ENCODE results near the gene MCTP1. TPM values are rescaled to one million over a fixed set of nuclear protein-coding genes. Genes with fewer than 3 reads are reported as not detected.

The MCTP1 gene
- total RNA-seq, 2 donors from 2014 or later: 6.6 to 11.2 TPM

DNA sequence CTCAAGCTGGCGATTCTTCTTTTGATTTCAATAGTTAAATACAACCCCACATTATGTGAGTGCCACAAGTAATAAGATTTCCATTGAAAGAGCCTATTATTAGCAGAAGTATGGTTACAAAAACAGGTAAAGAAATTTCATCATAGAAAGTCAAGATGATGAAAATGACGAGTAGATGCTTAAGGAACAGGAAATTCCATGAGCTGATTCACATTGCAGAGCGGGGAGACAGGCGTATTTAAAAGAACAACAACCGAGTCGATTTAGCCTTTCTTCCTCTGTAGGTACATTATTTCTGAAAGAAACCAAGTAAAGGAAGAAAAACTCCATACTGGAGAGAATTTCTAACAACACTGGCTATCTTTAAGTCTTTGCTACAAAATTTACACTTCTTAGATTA lies 356.0 kb downstream of the MCTP1 start:
- Mint-ChIP-seq H3K4me1 (ENCODE audit: low read depth in 2 of 2) (no peaks in the 10 kb centered on the region), H3K27ac (no peak overlapping the region), H3K9me3 (no peaks in the 10 kb centered on the region), H3K27me3 (peaks cover 4 to 6% of the 10 kb centered on the region in 2 donors), H3K36me3 (no peaks in the 10 kb centered on the region), H3K4me3 (no peak overlapping the region)
- DNase-seq (ENCODE audit: low spot score) (no peak), ATAC-seq (no peak)

DNA sequence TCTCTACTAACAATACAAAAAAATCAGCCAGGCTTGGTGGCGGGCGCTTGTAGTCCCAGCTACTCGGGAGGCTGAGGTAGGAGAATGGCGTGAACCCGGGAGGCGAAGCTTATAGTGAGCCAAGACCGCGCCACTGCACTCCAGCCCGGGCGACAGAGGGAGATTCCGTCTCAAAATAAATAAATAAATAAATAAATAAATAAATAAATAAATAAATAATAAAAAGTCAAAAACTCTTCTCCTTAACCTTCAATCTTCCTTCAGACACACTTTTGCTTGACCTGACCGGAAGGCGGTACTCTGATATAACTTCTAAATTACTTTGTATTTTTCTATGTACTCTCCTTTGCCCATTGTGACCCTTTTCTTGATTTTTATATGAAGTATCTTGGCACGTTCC lies 364.3 kb downstream of the MCTP1 start:
- Mint-ChIP-seq H3K36me3 (no peaks in the 10 kb centered on the region), H3K4me3 (no peak overlapping the region), H3K9me3 (no peaks in the 10 kb centered on the region), H3K27ac (no peak overlapping the region), H3K4me1 (ENCODE audit: low read depth in 2 of 2) (no peaks in the 10 kb centered on the region), H3K27me3 (peaks cover 0 to 13% of the 10 kb centered on the region in 2 donors)
- ATAC-seq: no peak
- no peak for DNase-seq (ENCODE audit: low spot score)

GRCh38 chr5:94916619-94917018 lies 368.3 kb downstream of the MCTP1 start:
- no peaks in the 10 kb centered on the region for H3K9me3 Mint-ChIP-seq
- no peak overlapping the region for H3K4me3 Mint-ChIP-seq
- ATAC-seq: no peak

DNA sequence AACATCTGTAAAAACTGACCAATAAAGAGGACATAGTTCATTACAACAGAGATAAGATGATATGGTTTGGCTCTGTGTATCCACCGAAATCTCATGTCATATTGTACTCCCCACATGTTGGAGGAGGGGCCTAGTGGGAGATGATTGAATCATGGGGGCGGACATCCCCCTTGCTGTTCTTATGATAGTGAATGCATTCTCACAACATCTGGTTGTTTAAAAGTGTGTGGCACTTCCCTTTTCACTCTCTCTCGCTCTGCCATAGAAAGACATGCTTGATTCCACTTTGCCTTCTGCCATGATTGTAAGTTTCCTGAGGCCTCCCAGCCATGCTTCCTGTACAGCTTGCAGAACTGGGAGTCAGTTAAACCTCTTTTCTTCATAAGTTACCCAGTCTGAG lies 373.6 kb downstream of the MCTP1 start:
- H3K27ac Mint-ChIP-seq: no peak overlapping the region
- H3K4me1 Mint-ChIP-seq (ENCODE audit: low read depth in 2 of 2): no peaks in the 10 kb centered on the region
- H3K36me3 Mint-ChIP-seq: no peaks in the 10 kb centered on the region
- no peaks in the 10 kb centered on the region for H3K9me3 Mint-ChIP-seq
- peaks cover 3 to 6% of the 10 kb centered on the region in 2 donors for H3K27me3 Mint-ChIP-seq
- no peak overlapping the region for H3K4me3 Mint-ChIP-seq
- DNase-seq (ENCODE audit: low spot score): no peak
- no peak for ATAC-seq

More at GRCh38 chr5:94916619-94917018, 368.3 kb downstream of the MCTP1 start:
- Mint-ChIP-seq H3K4me1 (ENCODE audit: low read depth in 2 of 2) (no peaks in the 10 kb centered on the region), H3K27me3 (peaks cover 3 to 11% of the 10 kb centered on the region in 2 donors), H3K27ac (no peak overlapping the region), H3K36me3 (no peaks in the 10 kb centered on the region)
- DNase-seq (ENCODE audit: low spot score): no peak

GRCh38 chr5:94910721-94911120 lies 374.2 kb downstream of the MCTP1 start:
- Mint-ChIP-seq H3K4me3 (no peak overlapping the region), H3K27me3 (peaks cover under 1 to 3% of the 10 kb centered on the region in 2 donors), H3K9me3 (no peaks in the 10 kb centered on the region), H3K27ac (no peak overlapping the region), H3K4me1 (ENCODE audit: low read depth in 2 of 2) (no peaks in the 10 kb centered on the region), H3K36me3 (no peaks in the 10 kb centered on the region)
- ATAC-seq (no peak), DNase-seq (ENCODE audit: low spot score) (no peak)

GRCh38 chr5:94908889-94909480 lies 375.9 kb downstream of the MCTP1 start:
- Mint-ChIP-seq H3K9me3 (no peaks in the 10 kb centered on the region), H3K27me3 (no peaks in the 10 kb centered on the region), H3K27ac (no peak overlapping the region), H3K4me3 (no peak overlapping the region), H3K36me3 (no peaks in the 10 kb centered on the region), H3K4me1 (ENCODE audit: low read depth in 2 of 2) (no peaks in the 10 kb centered on the region)
- DNase-seq (ENCODE audit: low spot score) (no peak), ATAC-seq (no peak)

- ATAC-seq (no peak), DNase-seq (ENCODE audit: low spot score) (no peak)
- no peaks in the 10 kb centered on the region for H3K36me3 Mint-ChIP-seq
- no peak overlapping the region for H3K4me3 Mint-ChIP-seq
- H3K27ac Mint-ChIP-seq: no peak overlapping the region
- no peaks in the 10 kb centered on the region for H3K4me1 Mint-ChIP-seq (ENCODE audit: low read depth in 2 of 2)
- H3K27me3 Mint-ChIP-seq: no peaks in the 10 kb centered on the region
- no peaks in the 10 kb centered on the region for H3K9me3 Mint-ChIP-seq
Observed at GRCh38 chr5:94906750-94907149, 378.1 kb downstream of the MCTP1 start.

DNA sequence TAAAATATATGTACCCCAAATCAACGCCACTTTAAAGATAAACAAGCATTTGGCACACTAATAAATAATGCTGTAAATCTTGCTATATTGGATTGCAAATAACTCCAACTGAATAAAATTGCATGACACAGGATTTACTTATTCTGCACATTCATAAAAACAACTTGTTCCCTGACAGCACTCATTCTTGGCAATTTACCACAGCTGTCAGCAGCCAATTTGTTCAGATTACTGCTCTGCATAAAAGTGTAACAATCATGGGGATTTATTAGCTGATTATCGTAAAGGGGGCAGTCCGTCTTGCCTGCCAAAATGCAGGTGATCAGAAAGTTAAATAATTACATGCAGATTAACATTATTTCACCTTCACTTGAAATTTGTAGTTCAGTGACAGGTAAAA lies 381.2 kb downstream of the MCTP1 start:
- H3K27ac Mint-ChIP-seq: no peak overlapping the region

DNA sequence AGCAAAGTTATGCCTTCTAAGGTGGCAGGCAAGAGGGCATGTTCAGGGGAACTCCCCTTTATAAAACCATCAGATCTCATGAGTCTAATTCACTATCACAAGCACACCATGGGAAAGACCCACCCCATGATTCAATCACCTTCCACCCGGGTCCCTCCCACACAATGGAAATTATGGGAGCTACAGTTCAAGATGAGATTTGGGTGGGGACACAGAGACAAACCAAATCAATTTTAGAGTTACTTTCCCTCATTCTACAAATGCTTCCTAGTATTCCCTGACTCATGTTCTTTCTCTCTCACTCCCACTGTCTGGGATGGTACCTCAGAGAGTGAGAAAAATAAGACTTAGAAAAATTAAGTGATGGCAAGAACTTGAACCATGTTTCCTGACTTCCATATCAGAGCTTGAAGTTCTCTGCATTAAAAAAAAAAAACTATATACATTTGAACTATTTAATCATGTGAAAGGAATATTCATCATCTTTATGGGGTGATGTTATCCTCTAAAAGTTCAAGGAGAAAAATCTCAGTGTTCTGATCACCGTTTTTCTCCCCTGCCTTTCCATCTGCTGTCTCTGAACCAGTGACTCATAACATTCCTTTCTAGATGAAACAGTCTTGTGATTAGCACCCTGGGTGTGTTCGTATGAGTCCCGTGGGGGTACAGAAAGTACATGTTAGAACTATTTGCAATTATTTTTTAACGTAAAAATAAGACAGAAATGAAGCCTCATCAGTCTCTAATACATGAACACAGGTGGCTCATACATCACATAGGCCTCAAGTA lies 383.5 kb downstream of the MCTP1 start:
- no peak for ATAC-seq
- Mint-ChIP-seq H3K4me1 (ENCODE audit: low read depth in 2 of 2) (no peaks in the 10 kb centered on the region), H3K36me3 (no peaks in the 10 kb centered on the region), H3K27ac (no peak overlapping the region), H3K27me3 (no peaks in the 10 kb centered on the region), H3K9me3 (no peaks in the 10 kb centered on the region), H3K4me3 (no peak overlapping the region)
- DNase-seq (ENCODE audit: low spot score): no peak

More for the DNA sequence above, 381.2 kb downstream of the MCTP1 start:
- Mint-ChIP-seq H3K36me3 (no peaks in the 10 kb centered on the region), H3K4me1 (ENCODE audit: low read depth in 2 of 2) (no peaks in the 10 kb centered on the region), H3K4me3 (no peak overlapping the region), H3K9me3 (no peaks in the 10 kb centered on the region), H3K27me3 (no peaks in the 10 kb centered on the region)
- ATAC-seq: no peak
- DNase-seq (ENCODE audit: low spot score): no peak

DNA sequence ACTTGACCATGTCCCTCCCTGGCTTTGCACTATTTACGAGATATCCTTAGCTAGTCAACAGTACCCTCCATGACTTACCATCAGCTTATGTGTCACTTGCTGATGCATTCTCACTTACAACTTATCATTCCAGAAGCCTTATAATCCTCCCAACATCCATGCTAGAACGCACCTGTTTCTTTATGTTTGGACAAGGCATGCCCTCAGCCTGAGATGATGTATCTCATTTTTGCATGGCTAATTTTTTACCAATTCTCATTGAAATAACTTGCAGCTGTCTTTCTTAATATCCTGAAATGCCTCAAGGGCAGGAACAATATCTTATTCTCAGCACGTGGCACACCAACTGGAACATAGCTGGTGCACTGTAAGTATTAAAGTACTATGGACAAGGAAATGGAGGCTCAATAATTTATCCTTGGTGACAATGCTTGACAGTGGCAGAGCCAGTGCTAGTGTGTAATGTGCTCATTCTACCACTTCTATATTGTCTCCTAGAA lies 384.8 kb downstream of the MCTP1 start:
- DNase-seq (ENCODE audit: low spot score) (no peak), ATAC-seq (no peak)
- no peaks in the 10 kb centered on the region for H3K9me3 Mint-ChIP-seq
- H3K36me3 Mint-ChIP-seq: no peaks in the 10 kb centered on the region
- no peak overlapping the region for H3K4me3 Mint-ChIP-seq
- no peak overlapping the region for H3K27ac Mint-ChIP-seq
- H3K4me1 Mint-ChIP-seq (ENCODE audit: low read depth in 2 of 2): no peaks in the 10 kb centered on the region
- H3K27me3 Mint-ChIP-seq: no peaks in the 10 kb centered on the region

- Mint-ChIP-seq H3K36me3 (no peaks in the 10 kb centered on the region), H3K27ac (no peak overlapping the region), H3K4me3 (no peak overlapping the region), H3K9me3 (no peaks in the 10 kb centered on the region), H3K27me3 (no peaks in the 10 kb centered on the region), H3K4me1 (ENCODE audit: low read depth in 2 of 2) (no peaks in the 10 kb centered on the region)
- no peak for ATAC-seq
- DNase-seq (ENCODE audit: low spot score): no peak
Observed at GRCh38 chr5:94893412-94894135, 391.3 kb downstream of the MCTP1 start.

- no peak for DNase-seq (ENCODE audit: low spot score)
- ATAC-seq: no peak
- H3K27me3 Mint-ChIP-seq: no peaks in the 10 kb centered on the region
- no peaks in the 10 kb centered on the region for H3K9me3 Mint-ChIP-seq
- no peaks in the 10 kb centered on the region for H3K36me3 Mint-ChIP-seq
- no peaks in the 10 kb centered on the region for H3K4me1 Mint-ChIP-seq (ENCODE audit: low read depth in 2 of 2)
- H3K4me3 Mint-ChIP-seq: no peak overlapping the region
- H3K27ac Mint-ChIP-seq: no peak overlapping the region
Observed at GRCh38 chr5:94891972-94892371, 392.9 kb downstream of the MCTP1 start.

- no peaks in the 10 kb centered on the region for H3K36me3 Mint-ChIP-seq
- no peak overlapping the region for H3K27ac Mint-ChIP-seq
- ATAC-seq (no peak), DNase-seq (ENCODE audit: low spot score) (no peak)
- no peaks in the 10 kb centered on the region for H3K4me1 Mint-ChIP-seq (ENCODE audit: low read depth in 2 of 2)
- no peaks in the 10 kb centered on the region for H3K27me3 Mint-ChIP-seq
- no peaks in the 10 kb centered on the region for H3K9me3 Mint-ChIP-seq
- no peak overlapping the region for H3K4me3 Mint-ChIP-seq
Observed at GRCh38 chr5:94891565-94891964, 393.3 kb downstream of the MCTP1 start.

DNA sequence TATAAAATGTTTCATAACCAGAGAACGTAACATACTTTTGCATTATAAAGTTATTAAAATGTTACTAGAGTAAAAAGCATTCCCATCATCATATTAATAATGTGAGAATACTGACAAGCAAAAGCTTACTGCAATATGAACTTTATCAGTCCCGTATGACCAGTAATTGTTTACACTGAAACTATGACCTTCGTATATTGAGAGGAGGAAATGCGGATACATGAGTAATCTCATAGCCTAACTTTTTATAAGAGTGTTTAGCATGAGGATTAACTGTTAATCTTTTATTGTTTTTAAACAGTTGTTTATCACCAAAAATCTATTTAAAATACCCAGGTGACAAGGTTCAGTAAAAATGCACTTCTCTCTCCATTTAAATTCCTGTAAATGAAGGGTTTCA lies 394.0 kb downstream of the MCTP1 start:
- DNase-seq (ENCODE audit: low spot score): no peak
- Mint-ChIP-seq H3K36me3 (no peaks in the 10 kb centered on the region), H3K4me1 (ENCODE audit: low read depth in 2 of 2) (no peaks in the 10 kb centered on the region), H3K27me3 (no peaks in the 10 kb centered on the region), H3K9me3 (no peaks in the 10 kb centered on the region), H3K27ac (no peak overlapping the region), H3K4me3 (no peak overlapping the region)
- no peak for ATAC-seq
